Astrocyte of the spinal cord (primary cell): ENCODE data around the gene PDCD7.
A peak's percentile ranks its signal among the peaks of the same experiment; 100 is the strongest.

Experiments used
- DNase-seq: peaks from one replicate; pipeline ENCODE4 v3.0.0; 2011; ENCODE audit warnings: low read depth, low spot score
- H3K4me3 ChIP-seq: 2 replicates; pipeline ENCODE4 v1.5.1; 2011; ENCODE audit warnings: low read depth, mild to moderate bottlenecking, low read length, moderate library complexity
- in situ Hi-C: cut with HindIII; loops from 2 replicates; pipeline ENCODE4 v1.10.0; 2017; ENCODE audit warnings: low sequenced_read_pairs
- TF ChIP-seq, protein P1 (sequence below): IDR thresholded peaks from 2 replicates; pipeline ENCODE4 v1.5.1; 2012; ENCODE audit warnings: low read depth, mild to moderate bottlenecking, low read length, inconsistent platforms

PDCD7 gene

DNA sequence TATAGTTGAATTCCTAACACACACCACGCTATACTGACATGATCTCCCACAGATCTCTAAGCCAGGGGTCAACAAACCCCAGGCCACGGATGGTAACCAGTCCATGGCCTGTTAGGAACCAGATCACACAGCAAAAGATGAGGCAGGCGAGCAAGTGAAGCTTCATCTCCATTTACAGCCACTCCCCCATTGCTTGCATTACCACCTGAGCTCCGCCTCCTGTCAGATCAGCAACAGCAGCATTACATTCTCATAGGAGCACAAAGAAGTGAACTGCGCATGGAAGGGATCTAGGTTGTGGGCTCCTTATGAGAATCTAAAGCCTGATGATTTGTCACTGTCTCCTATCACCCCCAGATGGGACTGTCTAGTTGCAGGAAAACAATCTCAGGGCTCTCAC, 2.7 kb downstream of the PDCD7 start:
- in situ Hi-C loops = no loop called here

DNA sequence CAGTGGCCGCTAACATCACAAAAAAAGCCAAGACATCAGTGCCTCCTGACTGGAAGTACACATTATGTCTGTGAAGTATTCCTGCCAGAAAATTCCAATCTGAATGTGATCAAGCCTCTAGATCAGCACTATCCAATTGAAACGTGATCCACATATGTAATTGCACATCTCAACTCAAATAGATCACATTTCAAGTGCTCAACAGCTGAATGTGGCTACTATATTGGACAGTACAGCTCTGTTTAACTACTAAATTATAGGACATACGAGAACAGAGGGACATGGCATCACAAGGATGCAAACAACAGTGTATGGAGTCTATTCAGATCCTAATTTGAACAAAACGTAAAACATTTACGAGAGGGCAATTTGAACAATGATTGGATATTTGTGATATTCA, 18.1 kb downstream of the PDCD7 start:
- TF ChIP-seq, protein P1, sequence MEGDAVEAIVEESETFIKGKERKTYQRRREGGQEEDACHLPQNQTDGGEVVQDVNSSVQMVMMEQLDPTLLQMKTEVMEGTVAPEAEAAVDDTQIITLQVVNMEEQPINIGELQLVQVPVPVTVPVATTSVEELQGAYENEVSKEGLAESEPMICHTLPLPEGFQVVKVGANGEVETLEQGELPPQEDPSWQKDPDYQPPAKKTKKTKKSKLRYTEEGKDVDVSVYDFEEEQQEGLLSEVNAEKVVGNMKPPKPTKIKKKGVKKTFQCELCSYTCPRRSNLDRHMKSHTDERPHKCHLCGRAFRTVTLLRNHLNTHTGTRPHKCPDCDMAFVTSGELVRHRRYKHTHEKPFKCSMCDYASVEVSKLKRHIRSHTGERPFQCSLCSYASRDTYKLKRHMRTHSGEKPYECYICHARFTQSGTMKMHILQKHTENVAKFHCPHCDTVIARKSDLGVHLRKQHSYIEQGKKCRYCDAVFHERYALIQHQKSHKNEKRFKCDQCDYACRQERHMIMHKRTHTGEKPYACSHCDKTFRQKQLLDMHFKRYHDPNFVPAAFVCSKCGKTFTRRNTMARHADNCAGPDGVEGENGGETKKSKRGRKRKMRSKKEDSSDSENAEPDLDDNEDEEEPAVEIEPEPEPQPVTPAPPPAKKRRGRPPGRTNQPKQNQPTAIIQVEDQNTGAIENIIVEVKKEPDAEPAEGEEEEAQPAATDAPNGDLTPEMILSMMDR = no peak
- in situ Hi-C loops = no loop called here
- H3K4me3 ChIP-seq = no peak overlapping the region
- DNase-seq = no peak

More for the DNA sequence above, 2.7 kb downstream of the PDCD7 start:
- TF ChIP-seq, protein P1 = no peak
- no peak overlapping the region for H3K4me3 ChIP-seq
- DNase-seq = no peak

DNA sequence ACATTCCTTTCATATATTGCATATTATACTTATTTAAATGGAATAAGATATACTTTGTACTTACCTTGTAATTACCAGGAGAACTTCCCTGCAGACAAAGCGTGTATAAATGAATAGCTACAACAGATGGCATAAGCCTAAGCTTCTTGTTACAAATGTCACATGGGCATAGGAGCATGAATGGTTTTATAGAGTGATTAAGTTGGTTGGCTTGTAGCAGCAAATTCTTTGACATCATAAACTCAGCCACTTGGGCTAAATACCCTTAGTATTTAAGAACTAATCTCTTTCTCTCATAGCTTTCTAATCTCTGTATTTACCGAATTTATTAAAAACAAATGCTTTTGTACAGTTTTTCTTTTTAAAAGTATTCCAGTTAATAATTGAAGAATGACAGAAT, 18.5 kb downstream of the PDCD7 start, which contains the start of gene UBAP1L:
Gene UBAP1L, minus strand, starts transcription at position 115 of the 400 bp plus-strand sequence. CDS start 8,985 bp downstream, outside the sequence.
- H3K4me3 ChIP-seq = no peak within 1 kb of the TSS
- DNase-seq = no peak
- in situ Hi-C loops = no loop called here
- TF ChIP-seq, protein P1 = no peak

DNA sequence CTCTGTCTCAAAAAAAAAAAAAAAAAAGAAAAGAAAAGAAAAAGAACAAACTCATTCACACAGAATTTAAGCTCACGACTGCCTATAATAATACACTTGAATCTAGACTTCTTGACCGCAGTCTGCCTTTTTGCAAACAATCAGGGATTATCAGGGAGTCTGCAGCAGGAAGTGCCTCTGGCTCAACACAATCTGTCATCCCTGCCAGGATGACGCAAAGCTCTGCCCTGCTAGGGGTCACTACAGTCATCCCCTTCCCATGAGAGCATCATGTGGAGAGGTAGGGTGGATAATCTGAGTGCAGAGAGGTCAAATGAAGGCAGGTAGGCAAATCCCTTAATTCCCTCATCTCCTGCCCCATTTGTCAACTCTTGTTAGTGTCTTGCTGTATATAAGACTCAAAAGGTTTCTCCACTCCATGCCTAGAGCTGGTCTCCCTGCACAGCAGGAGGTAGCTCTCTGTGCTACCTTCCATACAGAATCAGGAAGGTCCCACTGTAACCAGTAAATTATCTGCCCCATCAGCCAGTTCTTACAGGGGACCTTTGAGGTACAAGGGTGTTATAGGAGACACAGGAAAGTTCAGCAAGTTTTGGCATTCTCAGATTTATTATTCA, 22.8 kb downstream of the PDCD7 start:
- in situ Hi-C loops = no loop called here
- DNase-seq = peak; percentile 15
- H3K4me3 ChIP-seq = no peak overlapping the region
- TF ChIP-seq, protein P1 = no peak

DNA sequence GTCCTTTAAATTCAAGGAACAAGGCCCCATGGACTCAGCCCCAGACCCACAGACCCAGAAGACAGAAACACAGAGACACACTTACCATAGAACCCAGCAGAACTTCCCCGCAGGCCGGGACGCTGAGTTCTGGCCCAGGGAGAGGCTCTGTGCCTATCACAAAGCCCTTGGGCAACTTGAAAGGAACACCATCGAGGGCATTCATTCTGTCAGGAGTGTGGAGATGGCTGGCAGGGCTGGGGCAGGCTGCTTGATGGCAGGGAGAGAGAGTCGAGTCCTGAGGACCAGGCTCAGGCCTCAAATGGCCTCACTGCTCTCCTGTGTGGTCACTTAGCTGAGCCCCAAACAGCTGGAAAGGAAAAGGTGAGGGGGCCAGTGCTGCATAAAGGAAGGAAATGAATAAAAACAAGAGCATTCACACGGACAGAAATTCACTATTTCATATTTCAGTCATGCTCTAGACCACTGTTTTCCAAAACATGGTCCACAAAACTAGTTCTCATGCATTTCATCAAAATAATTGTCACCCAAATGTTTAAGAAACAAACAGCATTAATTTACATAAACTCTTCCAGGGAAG, 27.5 kb downstream of the PDCD7 start:
- DNase-seq = no peak
- H3K4me3 ChIP-seq = no peak overlapping the region
- in situ Hi-C loops = no loop called here
- TF ChIP-seq, protein P1 = no peak

DNA sequence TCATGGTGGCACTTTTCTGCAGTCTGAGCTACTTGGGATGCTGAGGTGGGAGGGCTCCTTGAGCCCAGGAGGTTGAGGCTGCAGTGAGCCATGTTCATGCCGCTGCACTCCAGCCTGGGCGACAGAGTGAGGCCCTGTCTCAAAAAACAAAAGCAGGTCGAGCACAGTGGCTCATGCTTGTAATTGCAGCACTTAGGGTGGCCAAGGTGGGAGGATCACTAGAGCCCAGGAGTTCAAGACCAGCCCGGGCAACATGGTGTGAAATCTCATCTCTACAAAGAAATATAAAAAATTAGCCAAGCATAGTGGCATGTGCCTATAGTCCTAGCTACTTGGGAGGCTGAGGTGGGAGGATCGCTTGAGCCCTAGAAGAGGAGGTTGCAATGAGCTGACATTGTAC, 28.6 kb downstream of the PDCD7 start:
- TF ChIP-seq, protein P1 = no peak
- no peak for DNase-seq
- H3K4me3 ChIP-seq = no peak overlapping the region
- in situ Hi-C loops = no loop called here
